ENCODE data around the gene SLC15A1. TPM values are rescaled to one million over a fixed set of nuclear protein-coding genes. Genes with fewer than 3 reads are reported as not detected.

The SLC15A1 gene
- polyA plus RNA-seq, 2 donors: 0.46 to 2.2 TPM

GRCh38 chr13:98782654-98783053, 30.2 kb upstream of the SLC15A1 start:
- Histone ChIP-seq H3K4me1 (ENCODE audit: control insufficient read depth in 2 of 2, insufficient read depth in 2 of 2, low read length in 1 of 2) (peaks cover 5 to 10% of the 10 kb centered on the region in 2 donors), H3K27ac (ENCODE audit: low read depth in 2 of 2, low read length in 1 of 2) (no peak overlapping the region), H3K27me3 (ENCODE audit: control insufficient read depth in 1 of 2, insufficient read depth in 2 of 2, low read length in 2 of 2) (no peaks in the 10 kb centered on the region), H3K9me3 (ENCODE audit: control insufficient read depth in 2 of 2, insufficient read depth in 1 of 2, low read depth in 1 of 2, low read length in 1 of 2) (peaks cover 0 to 2% of the 10 kb centered on the region in 2 donors), H3K4me3 (ENCODE audit: low read depth in 1 of 2, low read length in 2 of 2) (no peak overlapping the region), H3K36me3 (ENCODE audit: control insufficient read depth in 2 of 2, insufficient read depth in 2 of 2, low read length in 1 of 2) (no peaks in the 10 kb centered on the region)
- 55 to 58% methylated on average over 5 of the region's 5 CpGs for WGBS, 2 donors

- WGBS, 2 donors: 77 to 80% methylated on average over 7 of the region's 7 CpGs
- no peak overlapping the region for H3K4me3 ChIP-seq (ENCODE audit: low read depth in 1 of 2, low read length in 2 of 2)
- H3K27ac ChIP-seq (ENCODE audit: low read depth in 2 of 2, low read length in 1 of 2): no peak overlapping the region
- H3K36me3 ChIP-seq (ENCODE audit: control insufficient read depth in 2 of 2, insufficient read depth in 2 of 2, low read length in 1 of 2): no peaks in the 10 kb centered on the region
- H3K9me3 ChIP-seq (ENCODE audit: control insufficient read depth in 2 of 2, insufficient read depth in 1 of 2, low read depth in 1 of 2, low read length in 1 of 2): peaks cover 0 to 2% of the 10 kb centered on the region in 2 donors
- peaks cover 5 to 10% of the 10 kb centered on the region in 2 donors for H3K4me1 ChIP-seq (ENCODE audit: control insufficient read depth in 2 of 2, insufficient read depth in 2 of 2, low read length in 1 of 2)
- no peaks in the 10 kb centered on the region for H3K27me3 ChIP-seq (ENCODE audit: control insufficient read depth in 1 of 2, insufficient read depth in 2 of 2, low read length in 2 of 2)
Measured at GRCh38 chr13:98781905-98782304, 29.4 kb upstream of the SLC15A1 start.

DNA sequence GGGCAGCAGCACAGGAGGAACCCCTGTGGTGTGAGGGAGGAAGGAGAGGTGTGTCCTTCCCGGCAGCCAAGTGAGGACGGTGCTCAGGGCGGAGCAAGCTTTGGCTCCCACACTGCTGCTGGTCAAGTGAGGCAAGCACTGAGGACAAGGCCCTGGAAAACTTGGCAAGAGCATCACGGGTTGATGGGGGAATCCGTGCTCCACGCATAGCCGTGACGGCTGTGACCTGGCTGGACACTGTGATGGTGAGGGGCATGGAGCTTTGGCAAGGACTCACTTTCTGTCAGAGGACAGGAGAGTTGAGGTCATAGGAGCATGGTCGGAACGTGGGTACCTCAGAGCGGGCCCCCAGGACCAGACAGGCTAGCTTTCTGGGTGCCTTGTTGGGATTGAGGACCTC, 29.0 kb upstream of the SLC15A1 start:
- WGBS, 2 donors: 84 to 87% methylated on average over 11 of the region's 11 CpGs
- no peak overlapping the region for H3K27ac ChIP-seq (ENCODE audit: low read depth in 2 of 2, low read length in 1 of 2)

GRCh38 chr13:98781045-98781444, 28.6 kb upstream of the SLC15A1 start:
- Histone ChIP-seq H3K27me3 (ENCODE audit: control insufficient read depth in 1 of 2, insufficient read depth in 2 of 2, low read length in 2 of 2) (no peaks in the 10 kb centered on the region), H3K4me1 (ENCODE audit: control insufficient read depth in 2 of 2, insufficient read depth in 2 of 2, low read length in 1 of 2) (peaks cover 5 to 10% of the 10 kb centered on the region in 2 donors), H3K4me3 (ENCODE audit: low read depth in 1 of 2, low read length in 2 of 2) (no peak overlapping the region), H3K36me3 (ENCODE audit: control insufficient read depth in 2 of 2, insufficient read depth in 2 of 2, low read length in 1 of 2) (no peaks in the 10 kb centered on the region), H3K9me3 (ENCODE audit: control insufficient read depth in 2 of 2, insufficient read depth in 1 of 2, low read depth in 1 of 2, low read length in 1 of 2) (peaks cover 0 to 2% of the 10 kb centered on the region in 2 donors), H3K27ac (ENCODE audit: low read depth in 2 of 2, low read length in 1 of 2) (no peak overlapping the region)
- 86 to 90% methylated on average over 11 of the region's 11 CpGs for WGBS, 2 donors

More for the DNA sequence above, 29.0 kb upstream of the SLC15A1 start:
- Histone ChIP-seq H3K4me1 (ENCODE audit: control insufficient read depth in 2 of 2, insufficient read depth in 2 of 2, low read length in 1 of 2) (peaks cover 5 to 10% of the 10 kb centered on the region in 2 donors), H3K4me3 (ENCODE audit: low read depth in 1 of 2, low read length in 2 of 2) (no peak overlapping the region), H3K27me3 (ENCODE audit: control insufficient read depth in 1 of 2, insufficient read depth in 2 of 2, low read length in 2 of 2) (no peaks in the 10 kb centered on the region), H3K9me3 (ENCODE audit: control insufficient read depth in 2 of 2, insufficient read depth in 1 of 2, low read depth in 1 of 2, low read length in 1 of 2) (peaks cover 0 to 2% of the 10 kb centered on the region in 2 donors), H3K36me3 (ENCODE audit: control insufficient read depth in 2 of 2, insufficient read depth in 2 of 2, low read length in 1 of 2) (no peaks in the 10 kb centered on the region)

- Histone ChIP-seq H3K9me3 (ENCODE audit: control insufficient read depth in 2 of 2, insufficient read depth in 1 of 2, low read depth in 1 of 2, low read length in 1 of 2) (peaks cover 0 to 2% of the 10 kb centered on the region in 2 donors), H3K27ac (ENCODE audit: low read depth in 2 of 2, low read length in 1 of 2) (no peak overlapping the region), H3K4me1 (ENCODE audit: control insufficient read depth in 2 of 2, insufficient read depth in 2 of 2, low read length in 1 of 2) (peaks cover 5 to 10% of the 10 kb centered on the region in 2 donors), H3K36me3 (ENCODE audit: control insufficient read depth in 2 of 2, insufficient read depth in 2 of 2, low read length in 1 of 2) (no peaks in the 10 kb centered on the region), H3K27me3 (ENCODE audit: control insufficient read depth in 1 of 2, insufficient read depth in 2 of 2, low read length in 2 of 2) (no peaks in the 10 kb centered on the region), H3K4me3 (ENCODE audit: low read depth in 1 of 2, low read length in 2 of 2) (no peak overlapping the region)
- 68 to 76% methylated on average over 2 of the region's 2 CpGs for WGBS, 2 donors
Measured at GRCh38 chr13:98780451-98780850, 28.0 kb upstream of the SLC15A1 start.

DNA sequence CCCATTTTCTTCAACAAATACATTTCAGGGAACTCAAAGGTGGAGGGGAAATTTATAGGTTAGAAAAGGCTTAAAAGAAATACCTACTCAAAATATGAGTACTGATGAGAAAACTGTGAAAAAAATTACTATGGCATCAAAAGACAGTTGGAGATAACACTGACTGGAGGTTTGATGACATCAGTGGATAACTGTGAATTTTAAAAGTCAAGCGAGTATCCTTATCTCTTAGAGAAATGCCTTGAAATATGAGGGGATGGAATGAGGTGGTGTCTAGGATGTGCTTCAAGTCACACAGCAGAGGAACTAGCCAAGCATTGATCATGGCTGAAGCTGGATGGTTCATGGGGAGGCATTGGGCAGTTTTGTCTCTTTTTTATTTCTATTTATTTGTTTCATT, 27.2 kb upstream of the SLC15A1 start:
- Histone ChIP-seq H3K27me3 (ENCODE audit: control insufficient read depth in 1 of 2, insufficient read depth in 2 of 2, low read length in 2 of 2) (no peaks in the 10 kb centered on the region), H3K4me1 (ENCODE audit: control insufficient read depth in 2 of 2, insufficient read depth in 2 of 2, low read length in 1 of 2) (peaks cover 2 to 4% of the 10 kb centered on the region in 2 donors), H3K27ac (ENCODE audit: low read depth in 2 of 2, low read length in 1 of 2) (no peak overlapping the region), H3K9me3 (ENCODE audit: control insufficient read depth in 2 of 2, insufficient read depth in 1 of 2, low read depth in 1 of 2, low read length in 1 of 2) (peaks cover 0 to 2% of the 10 kb centered on the region in 2 donors), H3K36me3 (ENCODE audit: control insufficient read depth in 2 of 2, insufficient read depth in 2 of 2, low read length in 1 of 2) (no peaks in the 10 kb centered on the region), H3K4me3 (ENCODE audit: low read depth in 1 of 2, low read length in 2 of 2) (no peak overlapping the region)
- 86 to 91% methylated on average over 1 of the region's 1 CpG for WGBS, 2 donors

DNA sequence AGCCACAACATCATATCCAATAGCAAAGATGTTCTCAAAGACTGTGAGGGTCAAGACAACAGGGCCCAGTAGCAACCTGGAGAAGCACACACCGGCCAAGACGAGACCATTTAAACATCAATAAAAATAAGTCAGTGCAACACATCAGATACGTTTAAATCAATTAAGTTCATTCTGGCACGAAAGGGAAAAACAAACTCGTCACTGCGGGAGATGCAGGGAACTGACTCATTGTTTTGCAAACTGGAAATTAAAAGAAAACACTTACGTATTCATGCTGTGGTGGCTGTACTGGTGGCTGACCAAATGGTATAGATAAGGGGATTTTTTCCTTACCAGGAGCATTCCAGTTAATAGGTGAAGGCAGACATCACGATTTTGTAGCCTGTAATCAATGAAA, 26.3 kb upstream of the SLC15A1 start:
- WGBS, 2 donors: 73 to 77% methylated on average over 8 of the region's 8 CpGs
- no peak overlapping the region for H3K4me3 ChIP-seq (ENCODE audit: low read depth in 1 of 2, low read length in 2 of 2)
- H3K36me3 ChIP-seq (ENCODE audit: control insufficient read depth in 2 of 2, insufficient read depth in 2 of 2, low read length in 1 of 2): no peaks in the 10 kb centered on the region
- H3K9me3 ChIP-seq (ENCODE audit: control insufficient read depth in 2 of 2, insufficient read depth in 1 of 2, low read depth in 1 of 2, low read length in 1 of 2): peaks cover 0 to 2% of the 10 kb centered on the region in 2 donors
- no peaks in the 10 kb centered on the region for H3K4me1 ChIP-seq (ENCODE audit: control insufficient read depth in 2 of 2, insufficient read depth in 2 of 2, low read length in 1 of 2)
- no peak overlapping the region for H3K27ac ChIP-seq (ENCODE audit: low read depth in 2 of 2, low read length in 1 of 2)
- no peaks in the 10 kb centered on the region for H3K27me3 ChIP-seq (ENCODE audit: control insufficient read depth in 1 of 2, insufficient read depth in 2 of 2, low read length in 2 of 2)

- no peaks in the 10 kb centered on the region for H3K9me3 ChIP-seq (ENCODE audit: control insufficient read depth in 2 of 2, insufficient read depth in 1 of 2, low read depth in 1 of 2, low read length in 1 of 2)
- no peaks in the 10 kb centered on the region for H3K27me3 ChIP-seq (ENCODE audit: control insufficient read depth in 1 of 2, insufficient read depth in 2 of 2, low read length in 2 of 2)
- no peaks in the 10 kb centered on the region for H3K4me1 ChIP-seq (ENCODE audit: control insufficient read depth in 2 of 2, insufficient read depth in 2 of 2, low read length in 1 of 2)
- 83 to 84% methylated on average over 5 of the region's 5 CpGs for WGBS, 2 donors
- H3K36me3 ChIP-seq (ENCODE audit: control insufficient read depth in 2 of 2, insufficient read depth in 2 of 2, low read length in 1 of 2): no peaks in the 10 kb centered on the region
- no peak overlapping the region for H3K27ac ChIP-seq (ENCODE audit: low read depth in 2 of 2, low read length in 1 of 2)
- no peak overlapping the region for H3K4me3 ChIP-seq (ENCODE audit: low read depth in 1 of 2, low read length in 2 of 2)
Measured at GRCh38 chr13:98776644-98777043, 24.2 kb upstream of the SLC15A1 start.

DNA sequence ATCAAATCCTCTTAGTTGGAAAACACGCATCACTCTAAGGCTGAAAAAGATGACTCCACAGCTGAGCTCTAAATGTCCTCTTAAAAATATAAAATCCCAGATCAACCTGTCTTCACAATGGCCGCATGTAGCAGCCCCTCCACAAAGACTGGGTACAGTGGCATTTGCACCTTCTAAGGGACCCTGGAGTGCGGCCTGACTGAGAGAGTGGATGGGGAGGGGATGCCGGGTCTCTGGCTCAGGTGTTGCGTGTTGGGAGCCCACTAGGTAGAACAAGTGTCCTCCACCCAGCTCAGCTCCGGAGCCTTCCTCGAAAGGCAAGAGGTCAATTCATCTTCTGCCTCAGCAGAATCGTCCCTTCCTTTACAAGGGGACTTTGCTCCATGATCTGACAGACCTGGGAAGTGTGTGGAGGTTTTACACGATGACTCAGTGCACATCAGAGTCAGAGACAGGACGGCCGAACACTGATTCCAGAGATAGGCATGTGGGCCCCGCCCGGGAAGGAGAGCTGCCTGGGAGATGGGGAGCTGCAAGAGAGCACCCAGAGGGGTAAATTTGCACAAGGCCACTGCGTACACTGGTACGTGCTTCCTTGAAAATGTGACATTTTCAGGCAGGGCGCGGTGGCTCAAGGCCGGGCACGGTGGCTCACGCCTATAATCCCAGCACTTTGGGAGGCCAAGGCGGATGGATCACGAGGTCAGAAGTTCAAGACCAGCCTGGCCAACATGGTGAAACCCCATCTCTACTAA, 23.5 kb upstream of the SLC15A1 start:
- Histone ChIP-seq H3K27me3 (ENCODE audit: control insufficient read depth in 1 of 2, insufficient read depth in 2 of 2, low read length in 2 of 2) (no peaks in the 10 kb centered on the region), H3K4me1 (ENCODE audit: control insufficient read depth in 2 of 2, insufficient read depth in 2 of 2, low read length in 1 of 2) (no peaks in the 10 kb centered on the region)
- 78 to 83% methylated on average over 22 of the region's 22 CpGs for WGBS, 2 donors

DNA sequence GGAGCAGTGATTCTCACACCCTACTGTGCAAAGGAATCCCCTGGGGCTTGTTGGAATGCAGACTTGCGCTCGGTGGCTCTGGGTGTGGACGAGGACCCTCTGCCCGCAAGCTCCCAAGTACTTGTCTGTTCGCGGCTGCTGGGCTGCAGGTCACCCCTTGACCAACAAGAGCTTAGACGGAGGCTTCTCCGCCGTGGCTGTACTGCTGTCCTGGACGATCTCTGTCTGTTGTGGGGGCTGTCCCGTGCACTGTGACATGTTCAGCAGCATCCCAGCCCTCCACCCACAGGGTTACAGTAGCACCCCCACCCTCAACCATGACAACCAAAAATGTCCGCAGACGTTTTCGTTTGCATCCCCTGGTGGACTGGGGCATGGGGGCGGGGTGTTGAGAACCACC, 22.9 kb upstream of the SLC15A1 start:
- Histone ChIP-seq H3K27me3 (ENCODE audit: control insufficient read depth in 1 of 2, insufficient read depth in 2 of 2, low read length in 2 of 2) (no peaks in the 10 kb centered on the region), H3K27ac (ENCODE audit: low read depth in 2 of 2, low read length in 1 of 2) (no peak overlapping the region), H3K4me3 (ENCODE audit: low read depth in 1 of 2, low read length in 2 of 2) (no peak overlapping the region), H3K4me1 (ENCODE audit: control insufficient read depth in 2 of 2, insufficient read depth in 2 of 2, low read length in 1 of 2) (no peaks in the 10 kb centered on the region), H3K36me3 (ENCODE audit: control insufficient read depth in 2 of 2, insufficient read depth in 2 of 2, low read length in 1 of 2) (no peaks in the 10 kb centered on the region), H3K9me3 (ENCODE audit: control insufficient read depth in 2 of 2, insufficient read depth in 1 of 2, low read depth in 1 of 2, low read length in 1 of 2) (no peaks in the 10 kb centered on the region)
- 85 to 88% methylated on average over 15 of the region's 15 CpGs for WGBS, 2 donors

More for the DNA sequence above, 23.5 kb upstream of the SLC15A1 start:
- Histone ChIP-seq H3K9me3 (ENCODE audit: control insufficient read depth in 2 of 2, insufficient read depth in 1 of 2, low read depth in 1 of 2, low read length in 1 of 2) (no peaks in the 10 kb centered on the region), H3K36me3 (ENCODE audit: control insufficient read depth in 2 of 2, insufficient read depth in 2 of 2, low read length in 1 of 2) (no peaks in the 10 kb centered on the region), H3K4me3 (ENCODE audit: low read depth in 1 of 2, low read length in 2 of 2) (no peak overlapping the region), H3K27ac (ENCODE audit: low read depth in 2 of 2, low read length in 1 of 2) (no peak overlapping the region)
